Endothelial cell of umbilical vein (primary cell): ENCODE measurements around the gene MYLIP.

Experiments used
- CTCF ChIP-seq, 2 donors: IDR thresholded peaks; 1 replicate in 1 of 2; 2 replicates in 1 of 2; pipeline ENCODE4 v1.5.1; 2011; ENCODE audit warnings: low read length in 2 of 2, mild to moderate bottlenecking in 2 of 2, moderate library complexity in 2 of 2, control low read depth in 1 of 2, inconsistent platforms in 1 of 2, low read depth in 1 of 2; ENCODE audit not compliant: insufficient read depth in 1 of 2; ENCODE audit errors: extremely low read depth in 1 of 2
- EZH2 ChIP-seq: IDR thresholded peaks from 2 replicates; pipeline ENCODE4 v1.6.1; 2012; ENCODE audit warnings: borderline replicate concordance, low read depth, mild to moderate bottlenecking, moderate library complexity, low read length, inconsistent platforms; ENCODE audit not compliant: severe bottlenecking
- GATA2 ChIP-seq: IDR thresholded peaks from 2 replicates; pipeline ENCODE4 v1.7.0; 2011; ENCODE audit warnings: low read depth, mild to moderate bottlenecking, moderate library complexity, mixed read lengths, low read length; ENCODE audit not compliant: insufficient read length, insufficient read depth
- JUN ChIP-seq: IDR thresholded peaks from 2 replicates; pipeline ENCODE4 v1.6.1; 2011; ENCODE audit warnings: borderline replicate concordance, low read depth; ENCODE audit not compliant: insufficient read length, insufficient read depth
- MAX ChIP-seq: IDR thresholded peaks from 2 replicates; pipeline ENCODE4 v1.6.1; 2011; ENCODE audit not compliant: insufficient read depth, insufficient read length
- MYC ChIP-seq: IDR thresholded peaks from one replicate; pipeline ENCODE4 v1.6.1; 2011; ENCODE audit warnings: mild to moderate bottlenecking, low read depth, low read length
- POLR2A ChIP-seq: IDR thresholded peaks from 2 replicates; pipeline ENCODE4 v1.6.1; 2012; ENCODE audit warnings: low read depth, mild to moderate bottlenecking, control low read depth, low read length
- POLR2AphosphoS5 ChIP-seq: IDR thresholded peaks from 2 replicates; pipeline ENCODE4 v1.6.1; 2012; ENCODE audit warnings: low read depth, mild to moderate bottlenecking, control low read depth, low read length, moderate library complexity; ENCODE audit not compliant: insufficient read depth

GRCh38 chr6:16092990-16093389, 35.9 kb upstream of the MYLIP start:
- TF ChIP-seq POLR2A (no peak), CTCF (IDR thresholded peaks at IDR 0.05; ENCODE audit: extremely low read depth in 1 of 2, insufficient read depth in 1 of 2, low read depth in 1 of 2, low read length in 2 of 2) (no peak), JUN (no peak), EZH2 (no peak), MAX (no peak), GATA2 (no peak), POLR2AphosphoS5 (no peak), MYC (no peak)
